OCI-LY7 (cell line): ENCODE results near the gene TJP3. TPM values are rescaled to one million over a fixed set of nuclear protein-coding genes. Genes with fewer than 3 reads are reported as not detected.
A peak's percentile ranks its signal among the peaks of the same experiment; 100 is the strongest.

ENCODE experiments used
- Bru-seq: library from RNA; stranded (reverse); fragments of 400-500 nt; gene quantifications from one replicate; lab custom pipeline; 2021; lab: Mats Ljungman, UMichigan
- BruChase-seq, 2 experiments: library from RNA; stranded (reverse); fragments of 400-500 nt; gene quantifications; one replicate each; lab custom pipeline; 2021; lab: Mats Ljungman, UMichigan
- BruUV-seq: library from RNA; stranded (reverse); fragments of 400-500 nt; replicated peaks from 2 replicates; lab custom pipeline; 2021; lab: Mats Ljungman, UMichigan
- CTCF ChIA-PET: fragments of 300-600 bp; sonication (Branson Sonifier 250); formaldehyde crosslinking; loops from one replicate; lab custom pipeline; 2022; ENCODE audit warnings: antibody characterized with exemption; ENCODE audit not compliant: unreplicated experiment; lab: Charles Lee
- POLR2A ChIA-PET: fragments of 300-600 bp; sonication (Branson Sonifier 250); formaldehyde crosslinking; loops from one replicate; lab custom pipeline; 2022; ENCODE audit warnings: antibody characterized with exemption; lab: Charles Lee
- DNase-seq: peaks from one replicate; pipeline ENCODE4 v3.0.0-alpha.2; 2015; ENCODE audit warnings: low spot score
- H2AFZ ChIP-seq: fragments of 200-600 bp; sonication (generic), shearing (Covaris generic); 2 replicates; pipeline ENCODE4 v1.6.1; 2014; ENCODE audit warnings: mild to moderate bottlenecking, antibody characterized with exemption, low read length, moderate library complexity
- H3K27ac ChIP-seq: fragments of 200-600 bp; sonication (generic); 2 replicates; pipeline ENCODE4 v1.5.1; 2014; ENCODE audit warnings: mixed run types, low read depth, mild to moderate bottlenecking, moderate library complexity, low read length, inconsistent platforms; ENCODE audit not compliant: poor library complexity, severe bottlenecking
- H3K36me3 ChIP-seq: fragments of 200-600 bp; sonication (generic); 2 replicates; pipeline ENCODE4 v1.6.1; 2014; ENCODE audit warnings: mild to moderate bottlenecking, antibody characterized with exemption, low read length, moderate library complexity, mixed read lengths; ENCODE audit not compliant: insufficient read depth
- H3K4me1 ChIP-seq: fragments of 200-600 bp; sonication (generic); 2 replicates; pipeline ENCODE4 v1.5.1; 2014; ENCODE audit warnings: mild to moderate bottlenecking, low read length; ENCODE audit not compliant: insufficient read depth, poor library complexity, severe bottlenecking
- H3K4me2 ChIP-seq: fragments of 200-600 bp; sonication (generic); 2 replicates; pipeline ENCODE4 v1.6.1; 2014; ENCODE audit warnings: mild to moderate bottlenecking, low read length
- H3K4me3 ChIP-seq: fragments of 200-600 bp; sonication (generic); 2 replicates; pipeline ENCODE4 v1.5.1; 2014; ENCODE audit warnings: mild to moderate bottlenecking, low read depth, low read length; ENCODE audit not compliant: poor library complexity, severe bottlenecking
- H3K79me2 ChIP-seq: fragments of 200-600 bp; sonication (generic); 2 replicates; pipeline ENCODE4 v1.6.1; 2016; ENCODE audit warnings: low read depth, mild to moderate bottlenecking, low read length, moderate library complexity, mixed read lengths; ENCODE audit not compliant: insufficient read depth
- H3K9me2 ChIP-seq: fragments of 200-600 bp; sonication (generic); 2 replicates; pipeline ENCODE4 v1.6.1; 2016; ENCODE audit warnings: mild to moderate bottlenecking, low read length, mixed read lengths; ENCODE audit not compliant: insufficient read depth
- H3K9me3 ChIP-seq: fragments of 200-600 bp; sonication (generic); 2 replicates; pipeline ENCODE4 v1.6.1; 2014; ENCODE audit warnings: mild to moderate bottlenecking, mixed run types, low read length, mixed read lengths
- H4K20me1 ChIP-seq: fragments of 200-600 bp; sonication (generic); 2 replicates; pipeline ENCODE4 v1.6.1; 2014; ENCODE audit warnings: mild to moderate bottlenecking, antibody characterized with exemption, low read length, moderate library complexity, mixed read lengths; ENCODE audit not compliant: insufficient read depth
- CTCF ChIP-seq: fragments of 200-600 bp; sonication (generic); conservative IDR thresholded peaks from 2 replicates; pipeline ENCODE4 v1.5.1; 2014; ENCODE audit warnings: mild to moderate bottlenecking, antibody characterized with exemption, low read length, moderate library complexity, mixed read lengths
- EZH2phosphoT487 ChIP-seq: fragments of 200-600 bp; sonication (generic); IDR thresholded peaks from 2 replicates; pipeline ENCODE4 v1.6.1; 2018; ENCODE audit warnings: low read depth, borderline replicate concordance, mild to moderate bottlenecking, mixed run types, antibody characterized with exemption, low read length, moderate library complexity, mixed read lengths
- intact Hi-C: fragments of 100-400 bp; cut with micrococcal nuclease; formaldehyde crosslinking; loops from one replicate; pipeline ENCODE4 v1.10.0; 2022; ENCODE audit not compliant: unreplicated experiment
- long read RNA-seq: library from polyadenylated mRNA; stranded (forward); transcript quantifications from one replicate; pipeline ENCODE4 v2.0.0, GENCODE V29; 2022
- total RNA-seq, 2 experiments: library from RNA; depleted of rRNA in 1 of 2; stranded (reverse); fragments of >200 nt in 1 of 2; shearing (Covaris generic) in 1 of 2; gene quantifications; 2 replicates each; pipeline ENCODE4 v1.2.3, GENCODE V29; 2014 to 2022

TJP3 gene, protein sequence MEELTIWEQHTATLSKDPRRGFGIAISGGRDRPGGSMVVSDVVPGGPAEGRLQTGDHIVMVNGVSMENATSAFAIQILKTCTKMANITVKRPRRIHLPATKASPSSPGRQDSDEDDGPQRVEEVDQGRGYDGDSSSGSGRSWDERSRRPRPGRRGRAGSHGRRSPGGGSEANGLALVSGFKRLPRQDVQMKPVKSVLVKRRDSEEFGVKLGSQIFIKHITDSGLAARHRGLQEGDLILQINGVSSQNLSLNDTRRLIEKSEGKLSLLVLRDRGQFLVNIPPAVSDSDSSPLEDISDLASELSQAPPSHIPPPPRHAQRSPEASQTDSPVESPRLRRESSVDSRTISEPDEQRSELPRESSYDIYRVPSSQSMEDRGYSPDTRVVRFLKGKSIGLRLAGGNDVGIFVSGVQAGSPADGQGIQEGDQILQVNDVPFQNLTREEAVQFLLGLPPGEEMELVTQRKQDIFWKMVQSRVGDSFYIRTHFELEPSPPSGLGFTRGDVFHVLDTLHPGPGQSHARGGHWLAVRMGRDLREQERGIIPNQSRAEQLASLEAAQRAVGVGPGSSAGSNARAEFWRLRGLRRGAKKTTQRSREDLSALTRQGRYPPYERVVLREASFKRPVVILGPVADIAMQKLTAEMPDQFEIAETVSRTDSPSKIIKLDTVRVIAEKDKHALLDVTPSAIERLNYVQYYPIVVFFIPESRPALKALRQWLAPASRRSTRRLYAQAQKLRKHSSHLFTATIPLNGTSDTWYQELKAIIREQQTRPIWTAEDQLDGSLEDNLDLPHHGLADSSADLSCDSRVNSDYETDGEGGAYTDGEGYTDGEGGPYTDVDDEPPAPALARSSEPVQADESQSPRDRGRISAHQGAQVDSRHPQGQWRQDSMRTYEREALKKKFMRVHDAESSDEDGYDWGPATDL
- total RNA-seq (2014; rRNA removed; shearing (Covaris generic)) (0.69 and 1.8 TPM in 2 replicates), total RNA-seq (2022) (1.8 and 2.3 TPM in 2 replicates), Bru-seq, nascent RNA (percentile 11 among the genes with signal in this experiment), BruChase-seq, experiment 1, labeled RNA remaining after a 6-hour chase (percentile 15 among the genes with signal in this experiment), BruChase-seq, experiment 2, labeled RNA remaining after a 2-hour chase (percentile 16 among the genes with signal in this experiment)
- long read RNA-seq, partial matches to known transcripts: 1 of 2 reads
- long read RNA-seq, other reads (novel, unspliced or antisense): 0 of 2 reads

DNA sequence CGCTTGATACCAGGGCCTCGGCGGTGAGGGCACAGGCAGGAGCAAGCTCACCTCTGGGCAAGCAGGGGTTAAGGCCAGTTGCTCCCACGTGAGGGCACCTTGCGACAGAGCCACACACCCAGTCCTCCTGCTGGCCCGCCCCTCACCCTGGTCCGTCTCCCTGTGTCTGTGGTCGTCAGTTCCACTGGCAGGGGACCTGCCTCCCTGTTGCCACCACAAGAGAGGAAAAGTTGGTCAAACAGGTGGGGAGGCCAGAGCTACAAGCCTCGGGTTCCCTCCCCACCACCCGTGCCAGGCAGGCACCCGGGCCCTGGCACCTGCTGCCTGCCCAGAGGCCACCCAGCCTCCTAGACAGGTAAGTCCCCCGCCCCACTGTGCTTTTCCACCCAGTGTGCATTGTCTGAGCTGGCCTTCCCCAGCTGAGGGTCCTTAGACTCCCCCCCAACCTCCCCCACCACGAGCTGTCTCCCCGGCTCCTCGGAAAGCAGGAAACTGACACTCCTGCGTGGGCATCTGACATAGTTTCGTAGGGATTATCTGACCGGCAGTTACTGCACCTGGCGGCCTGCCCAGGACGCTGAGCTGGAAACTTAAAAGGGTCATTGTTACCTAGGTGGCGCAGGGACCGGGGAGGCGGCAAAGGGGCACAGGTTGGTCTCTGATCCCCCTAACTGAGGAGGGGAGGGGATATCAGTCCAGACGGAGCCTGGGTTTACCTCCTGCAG is at the start of gene TJP3:
TJP3 (plus strand) TSS at position 178 of the 725 bp plus-strand sequence. CDS start 20,049 bp downstream, outside the sequence.
- intact Hi-C loops: loop anchor here (5.0 kb wide), 1 partner anchor 161 kb away; no protein-coding TSS in a partner anchor
- ChIA-PET CTCF (no interaction called here), POLR2A (interaction anchor here (0.7 kb wide), 1 partner anchor 270 kb away, joined by 9 read pairs; no protein-coding TSS in a partner anchor)
- no peaks in the 10 kb centered on the region for H3K4me1 ChIP-seq
- H3K79me2 ChIP-seq: no peaks in the 10 kb centered on the region
- BruUV-seq: no TSS peak
- TF ChIP-seq CTCF (no peak), EZH2phosphoT487 (no peak)
- no peaks in the 10 kb centered on the region for H3K9me2 ChIP-seq
- no peaks in the 10 kb centered on the region for H4K20me1 ChIP-seq
- no peaks in the 10 kb centered on the region for H3K36me3 ChIP-seq
- H3K4me3 ChIP-seq: no peak within 1 kb of the TSS
- no peak within 1 kb of the TSS for H3K27ac ChIP-seq
- H2AFZ ChIP-seq: no peak within 1 kb of the TSS
- DNase-seq: no peak
- H3K4me2 ChIP-seq: no peak within 1 kb of the TSS
- no peaks in the 10 kb centered on the region for H3K9me3 ChIP-seq

DNA sequence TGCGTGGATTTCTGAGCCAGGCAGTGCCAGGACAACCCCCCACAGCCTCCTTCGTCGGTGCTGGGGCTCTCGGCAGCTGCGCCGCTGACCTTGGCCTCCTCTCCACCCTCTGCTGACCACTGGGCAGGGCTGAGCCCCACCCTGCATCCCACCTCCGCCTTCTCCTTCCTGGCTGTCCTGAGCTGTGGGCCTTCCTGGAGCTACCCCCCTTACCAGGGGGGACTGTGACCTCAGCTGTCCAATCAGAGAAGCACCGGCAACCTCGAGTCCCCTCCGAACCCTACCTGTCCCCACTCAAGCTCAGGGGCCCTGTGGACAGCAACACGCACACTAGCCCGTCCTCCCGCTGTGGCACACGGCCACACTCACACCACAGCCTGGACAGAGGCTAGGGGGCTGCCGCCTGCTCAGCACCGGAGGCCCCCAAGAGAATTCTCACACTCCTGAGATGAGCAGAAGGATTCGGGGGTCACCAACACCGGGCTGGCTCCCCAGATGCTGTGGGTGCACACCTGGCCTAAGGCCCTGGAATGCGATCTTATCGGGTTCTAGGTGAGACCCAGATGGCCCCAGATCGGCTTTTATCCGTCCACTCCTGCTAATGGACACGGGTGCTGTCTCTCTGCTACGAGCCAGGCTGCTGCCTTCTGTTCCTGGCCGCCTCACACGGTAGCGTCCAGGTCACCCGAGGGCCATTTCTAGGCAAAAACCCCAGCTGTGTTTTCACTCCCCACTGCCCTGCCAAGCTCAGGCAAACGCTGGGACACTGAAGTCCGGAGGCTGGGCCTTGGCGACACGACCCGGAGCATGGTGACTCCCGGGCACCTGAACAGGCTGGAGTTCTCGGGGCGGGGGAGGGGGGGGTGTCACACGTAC is 49.1 kb upstream of the TJP3 start:
- Histone ChIP-seq H3K4me1 (peaks cover 2% of the 10 kb centered on the region), H4K20me1 (no peaks in the 10 kb centered on the region), H3K27ac (no peak overlapping the region), H3K4me3 (no peak overlapping the region), H3K36me3 (peaks cover 11% of the 10 kb centered on the region), H3K9me2 (no peaks in the 10 kb centered on the region), H3K9me3 (no peaks in the 10 kb centered on the region), H3K79me2 (no peaks in the 10 kb centered on the region), H3K4me2 (no peak overlapping the region), H2AFZ (no peak overlapping the region)
- BruUV-seq: no TSS peak
- ChIA-PET POLR2A (no interaction called here), CTCF (no interaction called here)
- intact Hi-C loops: no loop called here
- no peak for TF ChIP-seq CTCF
- TF ChIP-seq EZH2phosphoT487: no peak
- no peak for DNase-seq
